Measurements from ENCODE around the gene P2RX4. TPM values are rescaled to one million over a fixed set of nuclear protein-coding genes. Genes with fewer than 3 reads are reported as not detected.

Gene P2RX4
- total RNA-seq, 1 experiment from 2014 or later: 17.1 TPM

GRCh38 chr12:121167232-121167820 is 42.6 kb upstream of the P2RX4 start:
- Histone ChIP-seq H3K27me3 (ENCODE audit: insufficient read depth, low read length) (no peaks in the 10 kb centered on the region), H3K9me2 (ENCODE audit: insufficient read depth) (no peaks in the 10 kb centered on the region), H3K4me2 (ENCODE audit: low read length) (no peak overlapping the region), H3K79me2 (ENCODE audit: insufficient read depth, low read length) (no peaks in the 10 kb centered on the region), H3K9me3 (ENCODE audit: control insufficient read depth in 1 of 2, insufficient read depth in 1 of 2, low read depth in 1 of 2, low read length in 2 of 2) (no peaks in the 10 kb centered on the region), H2AFZ (ENCODE audit: low read depth, low read length, poor library complexity, severe bottlenecking) (no peak overlapping the region), H3K27ac (ENCODE audit: low read depth, low read length) (no peak overlapping the region), H3K9ac (ENCODE audit: low read length) (no peak overlapping the region), H4K20me1 (ENCODE audit: insufficient read depth) (no peaks in the 10 kb centered on the region), H3K36me3 (ENCODE audit: control insufficient read depth in 1 of 2, insufficient read depth in 2 of 2, low read length in 2 of 2) (no peaks in the 10 kb centered on the region), H3K4me1 (ENCODE audit: control insufficient read depth in 1 of 2, insufficient read depth in 2 of 2, low read length in 2 of 2) (no peaks in the 10 kb centered on the region), H3K4me3 (replicated peaks in 1 of 2; ENCODE audit: low read depth in 1 of 2, low read length in 2 of 2) (no peak overlapping the region)
- RAD21 ChIA-PET (ENCODE audit: low non-redundant PET in 1 of 2, low total read pairs in 2 of 2, uncharacterized antibody in 2 of 2, unreplicated experiment in 2 of 2): no interaction called here
- TF ChIP-seq SRF (IDR thresholded peaks at IDR 0.05; ENCODE audit: low read depth) (no peak), CEBPB (IDR thresholded peaks at IDR 0.05; ENCODE audit: low read depth) (no peak), REST (IDR thresholded peaks at IDR 0.05; ENCODE audit: low read depth) (no peak), YY1 (IDR thresholded peaks at IDR 0.05; ENCODE audit: extremely low read depth, insufficient replicate concordance, low read depth, low read length) (no peak), MAX (IDR thresholded peaks at IDR 0.05) (no peak), TCF7L2 (IDR thresholded peaks at IDR 0.05; ENCODE audit: borderline replicate concordance, extremely low read depth, insufficient read depth, insufficient read length) (no peak), POLR2AphosphoS5 (IDR thresholded peaks at IDR 0.05; ENCODE audit: low read depth, low read length) (no peak), EZH2 (IDR thresholded peaks at IDR 0.05) (no peak), ATF3 (IDR thresholded peaks at IDR 0.05) (no peak), ZNF274 (IDR thresholded peaks at IDR 0.05; ENCODE audit: low read depth, low read length) (no peak), SIN3A (IDR thresholded peaks at IDR 0.05; ENCODE audit: low read depth) (no peak), ZFX (IDR thresholded peaks at IDR 0.05) (no peak), ZBTB33 (IDR thresholded peaks at IDR 0.05; ENCODE audit: extremely low read depth, insufficient replicate concordance, low read length) (no peak), FOSL1 (IDR thresholded peaks at IDR 0.05; ENCODE audit: low read depth) (no peak), EZH2phosphoT487 (IDR thresholded peaks at IDR 0.05; ENCODE audit: borderline replicate concordance) (no peak), EGR1 (IDR thresholded peaks at IDR 0.05; ENCODE audit: low read depth) (no peak), CTCF (IDR thresholded peaks at IDR 0.05 in 2 of 3, conservative IDR thresholded peaks at IDR 0.05 in 1 of 3; ENCODE audit: borderline replicate concordance in 1 of 3, insufficient read depth in 1 of 3, low read depth in 2 of 3, low read length in 2 of 3) (no peak), JUND (IDR thresholded peaks at IDR 0.05) (no peak), RAD21 (IDR thresholded peaks at IDR 0.05; ENCODE audit: low read depth) (no peak), POLR2A (IDR thresholded peaks at IDR 0.05; ENCODE audit: borderline replicate concordance, extremely low read depth, insufficient read depth, insufficient read length) (no peak)
- POLR2A ChIA-PET: no interaction called here
- intact Hi-C loops (cut with micrococcal nuclease): no loop called here
- DNase-seq (ENCODE audit: low read depth, low spot score): no peak
- no TSS peak for BruUV-seq (replicated peaks)
- CTCF ChIA-PET: no interaction called here
- no peak for ATAC-seq

All from HCT116 (cell line).